ENCODE measurements around the gene PARP6. TPM values are rescaled to one million over a fixed set of nuclear protein-coding genes. Genes with fewer than 3 reads are reported as not detected.

The PARP6 gene
- total RNA-seq, 2 donors from 2014 or later: 37.6 to 57.0 TPM

Other genes starting within 250 kb of the PARP6 start
- 10 to 100 TPM; 61.4 to 68.2 TPM for gene MYO9A, start 154.4 kb downstream of the PARP6 start, total RNA-seq
- gene SENP8, start 154.2 kb downstream of the PARP6 start, total RNA-seq: 1 to 10 TPM; 1.9 to 2.3 TPM
- under 1 TPM in 1 of 2 donors, not detected in 1; 0.10 TPM for gene GRAMD2A, start 74.8 kb downstream of the PARP6 start, total RNA-seq
- gene PKM, start 41.4 kb downstream of the PARP6 start, total RNA-seq: 100 to 1,000 TPM; 554 to 783 TPM
- gene CELF6, start 47.6 kb upstream of the PARP6 start, total RNA-seq: 1 to 10 TPM in 1 of 2 donors, under 1 TPM in 1; 0.76 to 1.6 TPM
- gene HEXA, start 103.5 kb upstream of the PARP6 start, total RNA-seq: 100 to 1,000 TPM in 1 of 2 donors, 10 to 100 TPM in 1; 84.0 to 120 TPM
- not detected for gene TMEM202, start 125.8 kb upstream of the PARP6 start, total RNA-seq
- 100 to 1,000 TPM; 145 to 149 TPM for gene ARIH1, start 201.8 kb upstream of the PARP6 start, total RNA-seq